H9 (cell line): ENCODE data around the gene SSTR5. TPM values are rescaled to one million over a fixed set of nuclear protein-coding genes. Genes with fewer than 3 reads are reported as not detected.

Source experiments
- DNase-seq: peaks from one replicate; pipeline ENCODE4 v3.0.0-alpha.2; 2017
- H2AFZ ChIP-seq: one replicate; pipeline ENCODE4 v1.6.1; 2013; ENCODE audit warnings: mild to moderate bottlenecking, low read length, control low read depth, moderate library complexity
- H2AK5ac ChIP-seq: 2 replicates; pipeline ENCODE4 v1.6.1; 2013; ENCODE audit warnings: low read length, control low read depth, mixed read lengths; ENCODE audit not compliant: insufficient read length
- H2BK120ac ChIP-seq: one replicate; pipeline ENCODE4 v1.6.1; 2013; ENCODE audit warnings: low read depth, mild to moderate bottlenecking, low read length, control low read depth, inconsistent platforms; ENCODE audit not compliant: poor library complexity, severe bottlenecking
- H2BK12ac ChIP-seq: 2 replicates; pipeline ENCODE4 v1.6.1; 2013; ENCODE audit warnings: low read length, control low read depth, mixed read lengths, low read depth; ENCODE audit not compliant: insufficient read length
- H2BK15ac ChIP-seq: 2 replicates; pipeline ENCODE4 v1.6.1; 2013; ENCODE audit warnings: low read depth, low read length, control low read depth
- H2BK20ac ChIP-seq: one replicate; pipeline ENCODE4 v1.6.1; 2013; ENCODE audit warnings: low read depth, mild to moderate bottlenecking, low read length, control low read depth, inconsistent platforms; ENCODE audit not compliant: poor library complexity, severe bottlenecking
- H2BK5ac ChIP-seq: 2 replicates; pipeline ENCODE4 v1.6.1; 2013; ENCODE audit warnings: low read length, control low read depth, mixed read lengths; ENCODE audit not compliant: insufficient read length
- H3K14ac ChIP-seq: 2 replicates; pipeline ENCODE4 v1.6.1; 2013; ENCODE audit warnings: low read length, control low read depth; ENCODE audit not compliant: insufficient read depth
- H3K18ac ChIP-seq: 2 replicates; pipeline ENCODE4 v1.6.1; 2013; ENCODE audit warnings: low read depth, mild to moderate bottlenecking, mixed read lengths, low read length, control low read depth; ENCODE audit not compliant: insufficient read length
- H3K23ac ChIP-seq: 2 replicates; pipeline ENCODE4 v1.6.1; 2013; ENCODE audit warnings: low read length, control low read depth, mixed read lengths, low read depth; ENCODE audit not compliant: insufficient read length
- H3K23me2 ChIP-seq: 2 replicates; pipeline ENCODE4 v1.6.1; 2013; ENCODE audit warnings: low read depth, mild to moderate bottlenecking, mixed read lengths, low read length, control low read depth; ENCODE audit not compliant: insufficient read length, poor library complexity, severe bottlenecking
- H3K27ac ChIP-seq: 2 replicates; pipeline ENCODE4 v1.5.1; 2013; ENCODE audit warnings: low read length, control low read depth, mixed read lengths, low read depth; ENCODE audit not compliant: insufficient read length
- H3K27me3 ChIP-seq: 2 replicates; pipeline ENCODE4 v1.6.1; 2013; ENCODE audit warnings: low read length, control low read depth, inconsistent platforms; ENCODE audit not compliant: insufficient read depth
- H3K4ac ChIP-seq: 2 replicates; pipeline ENCODE4 v1.6.1; 2013; ENCODE audit warnings: low read depth, mild to moderate bottlenecking, control low read depth, inconsistent platforms, low read length, moderate library complexity
- H3K4me1 ChIP-seq: 2 replicates; pipeline ENCODE4 v1.6.1; 2013; ENCODE audit warnings: low read length, control low read depth, inconsistent platforms; ENCODE audit not compliant: insufficient read depth
- H3K4me2 ChIP-seq: 2 replicates; pipeline ENCODE4 v1.6.1; 2013; ENCODE audit warnings: low read length, control low read depth, mixed read lengths; ENCODE audit not compliant: insufficient read length, insufficient read depth
- H3K56ac ChIP-seq: 2 replicates; pipeline ENCODE4 v1.6.1; 2013; ENCODE audit warnings: low read depth, mild to moderate bottlenecking, mixed read lengths, low read length, control low read depth; ENCODE audit not compliant: insufficient read length
- H3K79me1 ChIP-seq: 2 replicates; pipeline ENCODE4 v1.6.1; 2013; ENCODE audit warnings: low read depth, mild to moderate bottlenecking, moderate library complexity, low read length, control low read depth, inconsistent platforms; ENCODE audit not compliant: insufficient read depth, poor library complexity, severe bottlenecking
- H3K79me2 ChIP-seq: 2 replicates; pipeline ENCODE4 v1.6.1; 2013; ENCODE audit warnings: low read length, control low read depth, inconsistent platforms; ENCODE audit not compliant: insufficient read depth
- H3K9ac ChIP-seq: 2 replicates; pipeline ENCODE4 v1.6.1; 2013; ENCODE audit warnings: low read length, control low read depth, mixed read lengths; ENCODE audit not compliant: insufficient read length; ENCODE audit errors: extremely low read depth
- H3K9me3 ChIP-seq: one replicate; pipeline ENCODE4 v1.6.1; 2013; ENCODE audit warnings: low read depth, low read length, inconsistent platforms; ENCODE audit not compliant: control insufficient read depth
- H3T11ph ChIP-seq: one replicate; pipeline ENCODE4 v1.6.1; 2013; ENCODE audit warnings: mild to moderate bottlenecking, low read length, control low read depth, inconsistent platforms
- H4K20me1 ChIP-seq: one replicate; pipeline ENCODE4 v1.6.1; 2013; ENCODE audit not compliant: control insufficient read depth, insufficient read length, insufficient read depth
- H4K5ac ChIP-seq: 2 replicates; pipeline ENCODE4 v1.6.1; 2013; ENCODE audit warnings: low read depth, mild to moderate bottlenecking, mixed read lengths, low read length, control low read depth; ENCODE audit not compliant: insufficient read length
- H4K8ac ChIP-seq: replicated peaks from 2 replicates; pipeline ENCODE4 v1.6.1; 2013; ENCODE audit warnings: low read length, control low read depth, mixed read lengths, low read depth; ENCODE audit not compliant: insufficient read length
- H4K91ac ChIP-seq: 2 replicates; pipeline ENCODE4 v1.6.1; 2013; ENCODE audit warnings: low read depth, mild to moderate bottlenecking, moderate library complexity, mixed read lengths, low read length, control low read depth; ENCODE audit not compliant: insufficient read length
- H3K27ac Mint-ChIP-seq, 3 experiments: 2 replicates in 2 of 3; 3 replicates in 1 of 3; pipeline ENCODE4 v1.8.0; 2020 to 2021; ENCODE audit warnings: mixed read lengths in 3 of 3, mild to moderate bottlenecking in 1 of 3, moderate library complexity in 1 of 3
- H3K27me3 Mint-ChIP-seq: 2 replicates; pipeline ENCODE4 v1.8.0; 2021; ENCODE audit warnings: low read depth, mild to moderate bottlenecking, moderate library complexity, mixed read lengths
- H3K36me3 Mint-ChIP-seq, 3 experiments: 2 replicates in 2 of 3; 3 replicates in 1 of 3; pipeline ENCODE4 v1.8.0; 2020 to 2021; ENCODE audit warnings: low read depth in 3 of 3, mixed read lengths in 3 of 3; ENCODE audit not compliant: insufficient read depth in 1 of 3
- H3K4me1 Mint-ChIP-seq, 2 experiments: 2 replicates each; pipeline ENCODE4 v1.8.0; 2020; ENCODE audit warnings: mixed read lengths in 2 of 2
- H3K4me3 Mint-ChIP-seq, 2 experiments: 2 replicates in 1 of 2; 3 replicates in 1 of 2; pipeline ENCODE4 v1.8.0; 2020 to 2021; ENCODE audit warnings: mild to moderate bottlenecking in 2 of 2, mixed read lengths in 2 of 2, moderate library complexity in 1 of 2
- H3K9me3 Mint-ChIP-seq, 2 experiments: 2 replicates in 1 of 2; 3 replicates in 1 of 2; pipeline ENCODE4 v1.8.0; 2020; ENCODE audit warnings: mild to moderate bottlenecking in 2 of 2, mixed read lengths in 2 of 2, moderate library complexity in 1 of 2
- CTCF ChIP-seq: fragments of 200-600 bp; sonication (generic); conservative IDR thresholded peaks from 3 replicates; pipeline ENCODE4 v1.8.0; 2021; ENCODE audit warnings: antibody characterized with exemption, mild to moderate bottlenecking
- WGBS: extraction: QIAGEN DNeasy Blood & Tissue Kit; methylation state at CpG from one replicate; pipeline ENCODE4 v1.1.7; 2013; ENCODE audit warnings: missing lambda C conversion rate, low lambda C conversion rate, mixed read lengths; ENCODE audit not compliant: insufficient read length; ENCODE audit errors: extremely low coverage; 5-methylcytosine and 5-hydroxymethylcytosine counted together
- total RNA-seq: library from RNA; stranded (reverse); gene quantifications from 2 replicates; pipeline ENCODE4 v1.2.1, GENCODE V29; 2021

The SSTR5 gene
- total RNA-seq, 1 experiment from 2014 or later: 0.22 TPM

DNA sequence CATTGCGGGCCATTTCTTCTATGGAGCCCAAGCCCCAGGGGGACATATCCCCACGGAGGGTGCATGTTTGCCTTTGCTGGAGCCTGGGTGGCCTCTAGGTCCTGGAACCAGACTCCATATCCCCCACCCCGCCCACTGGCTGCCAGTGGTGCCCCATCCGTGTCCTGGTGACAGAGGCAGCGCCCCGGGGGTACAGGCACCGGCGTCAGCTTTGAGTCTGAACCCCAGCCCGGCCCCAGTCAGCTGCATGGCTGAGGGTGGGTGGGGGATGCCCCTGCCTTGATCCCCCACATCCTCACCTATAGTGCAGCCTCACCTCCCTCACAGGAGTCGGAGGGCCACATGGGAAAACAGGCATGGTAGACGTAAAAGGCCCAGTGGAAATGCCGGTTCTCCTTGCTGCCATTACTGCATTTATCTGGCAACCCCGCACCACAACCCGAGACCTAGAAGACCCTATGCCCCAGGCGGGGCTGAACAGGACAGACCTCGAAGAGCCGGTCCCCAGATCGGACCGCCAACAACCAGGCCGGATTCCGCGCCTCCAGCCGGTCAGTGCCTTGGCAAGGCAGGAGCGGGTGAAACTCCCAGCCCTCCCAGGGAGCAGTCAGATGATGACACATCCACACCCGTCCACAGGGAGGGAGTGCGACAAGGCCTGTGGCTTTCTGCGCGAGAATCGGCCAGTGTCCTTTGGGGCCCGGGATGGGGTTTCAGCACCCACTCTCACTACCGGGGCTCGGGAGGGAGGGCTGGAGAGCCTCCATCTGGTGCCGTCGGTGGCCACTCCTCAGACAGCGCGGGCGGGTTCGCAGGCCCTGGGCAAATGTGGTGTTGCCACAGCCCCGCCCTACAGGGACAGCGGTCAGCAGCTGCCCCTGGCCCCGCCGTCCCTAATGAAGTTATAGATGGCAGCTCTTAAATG lies 11.9 kb upstream of the SSTR5 start:
- Histone ChIP-seq H2BK120ac (no peak overlapping the region), H3K9me3 (no peaks in the 10 kb centered on the region), H2AFZ (no peak overlapping the region), H3K56ac (no peak overlapping the region), H3K23ac (no peak overlapping the region), H4K91ac (no peak overlapping the region), H3K79me2 (no peaks in the 10 kb centered on the region), H2BK12ac (no peak overlapping the region), H4K8ac (no peak overlapping the region), H3K14ac (no peak overlapping the region; the same call in 1 of the 2 replicates), H4K5ac (no peak overlapping the region), H3K27ac (no peak overlapping the region), H3K27me3 (no peaks in the 10 kb centered on the region), H3K4me1 (no peaks in the 10 kb centered on the region), H2BK5ac (no peak overlapping the region), H3T11ph (no peak overlapping the region), H3K9ac (no peak overlapping the region), H4K20me1 (no peaks in the 10 kb centered on the region), H3K79me1 (no peaks in the 10 kb centered on the region), H3K4me2 (no peak overlapping the region), H3K18ac (no peak overlapping the region), H3K23me2 (no peaks in the 10 kb centered on the region), H2BK20ac (no peak overlapping the region), H2BK15ac (no peak overlapping the region), H2AK5ac (no peak overlapping the region), H3K4ac (no peak overlapping the region)
- Mint-ChIP-seq H3K9me3 (peaks cover 5 to 7% of the 10 kb centered on the region in 2 experiments), H3K27me3 (peaks cover 15% of the 10 kb centered on the region), H3K4me3 (no peak overlapping the region), H3K4me1 (no peaks in the 10 kb centered on the region), H3K27ac (no peak overlapping the region), H3K36me3 (peaks cover 2 to 5% (median 4%) of the 10 kb centered on the region in 3 experiments; a peak in 5 of 7 replicates)
- no peak for TF ChIP-seq CTCF
- no peak for DNase-seq
- WGBS: no CpG with 5 or more reads among the region's 42 CpGs
